Neural cell (in vitro differentiated cells): ENCODE results near the gene BTBD16. TPM values are rescaled to one million over a fixed set of nuclear protein-coding genes. Genes with fewer than 3 reads are reported as not detected.

Experiments used
- H2AFZ ChIP-seq: fragments of 200-600, 300-800 bp; sonication (generic), shearing (Covaris generic); 2 replicates; pipeline ENCODE4 v1.6.0; 2014; ENCODE audit warnings: low read depth, mild to moderate bottlenecking, antibody characterized with exemption, low read length, moderate library complexity
- H3F3A ChIP-seq: fragments of 200-600 bp; shearing (Covaris generic); 2 replicates; pipeline ENCODE4 v1.6.1; 2016; ENCODE audit warnings: mild to moderate bottlenecking, moderate library complexity, mixed read lengths, antibody characterized with exemption, low read length; ENCODE audit not compliant: insufficient read depth, poor library complexity, severe bottlenecking
- H3K27ac ChIP-seq: fragments of 200-600, 300-800 bp; sonication (generic), shearing (Covaris generic); 2 replicates; pipeline ENCODE4 v1.5.1; 2014; ENCODE audit warnings: mild to moderate bottlenecking, low read length, moderate library complexity
- H3K27me3 ChIP-seq: fragments of 300-800, 200-600 bp; sonication (generic), shearing (Covaris generic); 2 replicates; pipeline ENCODE4 v1.6.0; 2014; ENCODE audit warnings: mild to moderate bottlenecking, low read depth, low read length, moderate library complexity; ENCODE audit not compliant: insufficient read depth
- H3K36me3 ChIP-seq: fragments of 300-800, 200-600 bp; sonication (generic), shearing (Covaris generic); 2 replicates; pipeline ENCODE4 v1.5.1; 2014; ENCODE audit warnings: mild to moderate bottlenecking, antibody characterized with exemption, low read length, moderate library complexity; ENCODE audit not compliant: insufficient read depth
- H3K4me2 ChIP-seq: fragments of 300-800, 200-600 bp; sonication (generic), shearing (Covaris generic); 2 replicates; pipeline ENCODE4 v1.6.0; 2014; ENCODE audit warnings: mild to moderate bottlenecking, low read length
- H3K4me3 ChIP-seq: fragments of 300-800, 200-600 bp; sonication (generic), shearing (Covaris generic); 2 replicates; pipeline ENCODE4 v1.5.1; 2014; ENCODE audit warnings: mild to moderate bottlenecking, low read length, moderate library complexity
- H3K79me2 ChIP-seq: fragments of 200-600 bp; shearing (Covaris generic); replicated peaks from 2 replicates; pipeline ENCODE4 v1.6.0; 2014; ENCODE audit warnings: mild to moderate bottlenecking, low read length, moderate library complexity; ENCODE audit not compliant: insufficient read depth
- H3K9ac ChIP-seq: fragments of 300-800, 200-600 bp; sonication (generic), shearing (Covaris generic); 2 replicates; pipeline ENCODE4 v1.6.1; 2016; ENCODE audit warnings: mild to moderate bottlenecking, low read length, mixed read lengths
- H3K9me2 ChIP-seq: fragments of 200-600 bp; shearing (Covaris generic); 2 replicates; pipeline ENCODE4 v1.6.1; 2016; ENCODE audit warnings: mild to moderate bottlenecking, low read length, mixed read lengths; ENCODE audit not compliant: insufficient read depth
- H3K9me3 ChIP-seq: fragments of 200-600, 300-800 bp; sonication (generic), shearing (Covaris generic); 2 replicates; pipeline ENCODE4 v1.6.1; 2016; ENCODE audit warnings: mild to moderate bottlenecking, mixed run types, low read length, moderate library complexity, mixed read lengths
- H4K20me1 ChIP-seq: fragments of 200-600 bp; shearing (Covaris generic); 2 replicates; pipeline ENCODE4 v1.6.1; 2016; ENCODE audit warnings: mild to moderate bottlenecking, mixed run types; ENCODE audit not compliant: insufficient read depth
- EP300 ChIP-seq: fragments of 450-650 bp; conservative IDR thresholded peaks from 2 replicates; pipeline ENCODE4 v1.6.1; 2014; ENCODE audit warnings: antibody characterized with exemption, mild to moderate bottlenecking, moderate library complexity; ENCODE audit not compliant: poor library complexity, severe bottlenecking
- EZH2 ChIP-seq: fragments of 200-600, 300-800 bp; shearing (Covaris generic), sonication (generic); IDR thresholded peaks from 2 replicates; pipeline ENCODE4 v1.6.1; 2014; ENCODE audit warnings: antibody characterized with exemption, low read length, borderline replicate concordance, mild to moderate bottlenecking; ENCODE audit not compliant: insufficient read depth, poor library complexity, severe bottlenecking
- MXI1 ChIP-seq: fragments of 450-650 bp; conservative IDR thresholded peaks from 2 replicates; pipeline ENCODE4 v1.6.1; 2014; ENCODE audit warnings: antibody characterized with exemption, mild to moderate bottlenecking; ENCODE audit not compliant: poor library complexity, severe bottlenecking
- POLR2AphosphoS5 ChIP-seq: IDR thresholded peaks from 2 replicates; pipeline ENCODE4 v1.6.1; 2012
- RAD21 ChIP-seq: fragments of 450-650 bp; conservative IDR thresholded peaks from 2 replicates; pipeline ENCODE4 v1.6.1; 2014; ENCODE audit warnings: antibody characterized with exemption, mild to moderate bottlenecking, moderate library complexity
- SMC3 ChIP-seq: fragments of 450-650 bp; conservative IDR thresholded peaks from 2 replicates; pipeline ENCODE4 v1.6.1; 2014; ENCODE audit warnings: antibody characterized with exemption, mild to moderate bottlenecking, moderate library complexity; ENCODE audit not compliant: poor library complexity
- TAF1 ChIP-seq: IDR thresholded peaks from 2 replicates; pipeline ENCODE4 v1.6.1; 2012; ENCODE audit warnings: low read depth
- polyA plus RNA-seq: library from polyadenylated mRNA; depleted of rRNA; stranded (reverse); fragments of >200 nt; gene quantifications from 2 replicates; pipeline ENCODE4 v1.2.3, GENCODE V29; 2014
- TF ChIP-seq, protein P1 (sequence below): IDR thresholded peaks from 2 replicates; pipeline ENCODE4 v1.6.1; 2012; ENCODE audit warnings: borderline replicate concordance
- TF ChIP-seq, protein P2 (sequence below): fragments of 450-650 bp; IDR thresholded peaks from 2 replicates; pipeline ENCODE4 v1.5.1; 2014; ENCODE audit warnings: antibody characterized with exemption, mild to moderate bottlenecking, moderate library complexity; ENCODE audit not compliant: poor library complexity, severe bottlenecking

Gene BTBD16
- polyA plus RNA-seq, 1 donor from 2014 or later: not detected

DNA sequence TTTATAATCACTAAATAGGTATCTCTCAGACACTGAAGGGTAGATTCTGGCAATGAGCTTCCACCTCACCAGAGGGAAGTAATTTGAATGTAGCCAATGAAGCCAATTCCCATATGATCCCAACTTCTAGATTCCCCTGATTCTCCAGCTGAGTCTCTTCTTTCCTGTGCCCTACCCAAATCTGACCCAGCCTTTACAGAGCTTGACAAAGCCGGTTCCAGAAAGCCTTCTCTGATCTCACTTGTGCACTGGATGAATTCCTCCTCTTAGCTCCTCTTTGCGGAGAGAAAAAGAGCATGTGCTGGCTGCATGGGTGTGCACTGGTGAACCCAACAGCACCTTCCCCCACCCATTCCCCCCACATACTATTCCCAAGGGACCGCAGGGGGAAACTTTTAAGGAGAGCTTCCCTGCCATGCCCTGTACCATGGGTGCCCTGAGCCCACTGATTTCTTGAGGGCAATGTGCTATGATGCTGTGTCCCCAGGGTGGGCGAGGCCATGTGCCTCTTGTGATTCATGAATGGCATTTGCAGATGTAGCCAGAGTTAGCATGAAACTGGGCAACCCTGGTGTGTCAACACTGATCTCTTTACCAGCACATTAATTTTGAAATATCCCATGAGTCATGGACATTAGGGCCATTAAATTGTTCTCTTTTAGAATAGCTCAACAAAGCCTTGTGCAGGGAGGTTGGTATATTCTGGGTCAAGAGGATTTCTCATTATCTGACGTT is 53.0 kb downstream of the BTBD16 start:
- Histone ChIP-seq H3K27me3 (no peaks in the 10 kb centered on the region), H3K4me2 (peak overlapping the region; percentile 1), H3K9me3 (no peaks in the 10 kb centered on the region), H4K20me1 (no peaks in the 10 kb centered on the region), H3K79me2 (no peaks in the 10 kb centered on the region), H3K9me2 (no peaks in the 10 kb centered on the region), H3K27ac (peak overlapping the region; percentile 35), H3K4me3 (no peak overlapping the region), H3F3A (no peaks in the 10 kb centered on the region), H3K36me3 (no peaks in the 10 kb centered on the region), H3K9ac (no peak overlapping the region), H2AFZ (no peak overlapping the region)
- TF ChIP-seq RAD21: no peak
- no peak for TF ChIP-seq EP300
- TF ChIP-seq SMC3: no peak
- TF ChIP-seq TAF1: no peak
- TF ChIP-seq EZH2: no peak
- TF ChIP-seq POLR2AphosphoS5: no peak
- TF ChIP-seq, protein P1, sequence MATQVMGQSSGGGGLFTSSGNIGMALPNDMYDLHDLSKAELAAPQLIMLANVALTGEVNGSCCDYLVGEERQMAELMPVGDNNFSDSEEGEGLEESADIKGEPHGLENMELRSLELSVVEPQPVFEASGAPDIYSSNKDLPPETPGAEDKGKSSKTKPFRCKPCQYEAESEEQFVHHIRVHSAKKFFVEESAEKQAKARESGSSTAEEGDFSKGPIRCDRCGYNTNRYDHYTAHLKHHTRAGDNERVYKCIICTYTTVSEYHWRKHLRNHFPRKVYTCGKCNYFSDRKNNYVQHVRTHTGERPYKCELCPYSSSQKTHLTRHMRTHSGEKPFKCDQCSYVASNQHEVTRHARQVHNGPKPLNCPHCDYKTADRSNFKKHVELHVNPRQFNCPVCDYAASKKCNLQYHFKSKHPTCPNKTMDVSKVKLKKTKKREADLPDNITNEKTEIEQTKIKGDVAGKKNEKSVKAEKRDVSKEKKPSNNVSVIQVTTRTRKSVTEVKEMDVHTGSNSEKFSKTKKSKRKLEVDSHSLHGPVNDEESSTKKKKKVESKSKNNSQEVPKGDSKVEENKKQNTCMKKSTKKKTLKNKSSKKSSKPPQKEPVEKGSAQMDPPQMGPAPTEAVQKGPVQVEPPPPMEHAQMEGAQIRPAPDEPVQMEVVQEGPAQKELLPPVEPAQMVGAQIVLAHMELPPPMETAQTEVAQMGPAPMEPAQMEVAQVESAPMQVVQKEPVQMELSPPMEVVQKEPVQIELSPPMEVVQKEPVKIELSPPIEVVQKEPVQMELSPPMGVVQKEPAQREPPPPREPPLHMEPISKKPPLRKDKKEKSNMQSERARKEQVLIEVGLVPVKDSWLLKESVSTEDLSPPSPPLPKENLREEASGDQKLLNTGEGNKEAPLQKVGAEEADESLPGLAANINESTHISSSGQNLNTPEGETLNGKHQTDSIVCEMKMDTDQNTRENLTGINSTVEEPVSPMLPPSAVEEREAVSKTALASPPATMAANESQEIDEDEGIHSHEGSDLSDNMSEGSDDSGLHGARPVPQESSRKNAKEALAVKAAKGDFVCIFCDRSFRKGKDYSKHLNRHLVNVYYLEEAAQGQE: no peak
- TF ChIP-seq, protein P2, sequence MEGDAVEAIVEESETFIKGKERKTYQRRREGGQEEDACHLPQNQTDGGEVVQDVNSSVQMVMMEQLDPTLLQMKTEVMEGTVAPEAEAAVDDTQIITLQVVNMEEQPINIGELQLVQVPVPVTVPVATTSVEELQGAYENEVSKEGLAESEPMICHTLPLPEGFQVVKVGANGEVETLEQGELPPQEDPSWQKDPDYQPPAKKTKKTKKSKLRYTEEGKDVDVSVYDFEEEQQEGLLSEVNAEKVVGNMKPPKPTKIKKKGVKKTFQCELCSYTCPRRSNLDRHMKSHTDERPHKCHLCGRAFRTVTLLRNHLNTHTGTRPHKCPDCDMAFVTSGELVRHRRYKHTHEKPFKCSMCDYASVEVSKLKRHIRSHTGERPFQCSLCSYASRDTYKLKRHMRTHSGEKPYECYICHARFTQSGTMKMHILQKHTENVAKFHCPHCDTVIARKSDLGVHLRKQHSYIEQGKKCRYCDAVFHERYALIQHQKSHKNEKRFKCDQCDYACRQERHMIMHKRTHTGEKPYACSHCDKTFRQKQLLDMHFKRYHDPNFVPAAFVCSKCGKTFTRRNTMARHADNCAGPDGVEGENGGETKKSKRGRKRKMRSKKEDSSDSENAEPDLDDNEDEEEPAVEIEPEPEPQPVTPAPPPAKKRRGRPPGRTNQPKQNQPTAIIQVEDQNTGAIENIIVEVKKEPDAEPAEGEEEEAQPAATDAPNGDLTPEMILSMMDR: no peak
- no peak for TF ChIP-seq MXI1

DNA sequence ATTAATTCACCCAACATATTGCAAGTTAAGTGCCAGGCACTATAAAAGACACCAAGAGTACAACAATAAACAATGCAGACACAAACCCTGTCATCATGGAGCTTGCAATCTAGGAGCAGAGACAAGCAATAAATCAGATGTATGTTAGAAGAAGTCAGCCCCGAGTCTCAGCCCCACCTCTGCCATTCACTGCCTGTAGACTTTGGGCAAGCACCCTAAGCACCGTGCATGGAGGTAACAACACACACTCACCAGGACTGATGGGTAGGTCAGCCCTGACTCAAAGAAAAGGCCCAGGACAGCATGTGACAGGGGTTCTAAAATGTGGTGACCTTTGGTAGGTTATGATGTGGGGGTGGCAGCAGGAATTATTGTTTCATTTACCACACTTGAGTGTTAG is 54.1 kb downstream of the BTBD16 start:
- TF ChIP-seq RAD21 (no peak), MXI1 (no peak), TAF1 (no peak), POLR2AphosphoS5 (no peak), SMC3 (no peak), EP300 (no peak), EZH2 (no peak)
- TF ChIP-seq, protein P1: no peak
- TF ChIP-seq, protein P2: no peak
- no peak overlapping the region for H3K27ac ChIP-seq

More for the DNA sequence above, 54.1 kb downstream of the BTBD16 start:
- Histone ChIP-seq H3K9me2 (no peaks in the 10 kb centered on the region), H3K4me3 (no peak overlapping the region), H3K4me2 (no peak overlapping the region), H3K27me3 (no peaks in the 10 kb centered on the region), H3K9ac (no peak overlapping the region), H4K20me1 (no peaks in the 10 kb centered on the region), H3F3A (no peaks in the 10 kb centered on the region), H3K9me3 (no peaks in the 10 kb centered on the region), H2AFZ (no peak overlapping the region), H3K79me2 (no peaks in the 10 kb centered on the region), H3K36me3 (no peaks in the 10 kb centered on the region)
